Colonic mucosa (tissue), 4 donors: ENCODE measurements around the gene FKTN. TPM values are rescaled to one million over a fixed set of nuclear protein-coding genes. Genes with fewer than 3 reads are reported as not detected.
A peak's percentile ranks its signal among the peaks of the same experiment; 100 is the strongest.
"Not testable (repeated sequence)": the region's sequence is repeated elsewhere in the genome, so short reads cannot be mapped to it uniquely, and the experiment has no call there.

ENCODE experiments used
- DNase-seq: peaks from one replicate; pipeline ENCODE4 v3.0.0-alpha.2; 2020
- H3K27ac ChIP-seq: fragments of 200-600 bp; one replicate; pipeline ENCODE4 v1.8.0; 2021
- H3K27me3 ChIP-seq: fragments of 200-600 bp; one replicate; pipeline ENCODE4 v1.8.0; 2021
- H3K36me3 ChIP-seq: fragments of 200-600 bp; one replicate; pipeline ENCODE4 v1.8.0; 2021
- H3K4me1 ChIP-seq: fragments of 200-600 bp; one replicate; pipeline ENCODE4 v1.8.0; 2021; ENCODE audit warnings: mild to moderate bottlenecking
- H3K4me3 ChIP-seq: fragments of 200-600 bp; one replicate; pipeline ENCODE4 v1.8.0; 2021
- H3K9ac ChIP-seq, 2 donors: one replicate each; pipeline ENCODE4 v1.7.0; 2013; ENCODE audit warnings: control low read depth in 2 of 2, low read depth in 2 of 2, low read length in 2 of 2
- H3K9me3 ChIP-seq: fragments of 200-600 bp; one replicate; pipeline ENCODE4 v1.8.0; 2021
- intact Hi-C: fragments of 100-400 bp; cut with DNase I; formaldehyde crosslinking; loops from one replicate; pipeline ENCODE4 v1.14.1; 2022
- total RNA-seq, 2 donors: library from RNA; stranded (reverse); fragmentation: NEBNext Ultra II Directional in 1 of 2; extraction: Animal tissue kit (Norgen Biotek cat#: 25700) in 1 of 2; gene quantifications; one replicate each; pipeline ENCODE4 v1.2.1, GENCODE V29; 2021
- TF ChIP-seq, protein P1 (sequence below): fragments of 200-600 bp; IDR thresholded peaks from one replicate; pipeline ENCODE4 v1.8.0; 2022; ENCODE audit warnings: antibody characterized with exemption, mild to moderate bottlenecking
- donor health status: healthy.
- donor health status: DM: no; HTN: no; CAD: no.
- donor health status: DM: no; HTN: no; CAD: no.

Gene FKTN
- total RNA-seq, result 10 to 100 TPM; 12.3 to 18.8 TPM

DNA sequence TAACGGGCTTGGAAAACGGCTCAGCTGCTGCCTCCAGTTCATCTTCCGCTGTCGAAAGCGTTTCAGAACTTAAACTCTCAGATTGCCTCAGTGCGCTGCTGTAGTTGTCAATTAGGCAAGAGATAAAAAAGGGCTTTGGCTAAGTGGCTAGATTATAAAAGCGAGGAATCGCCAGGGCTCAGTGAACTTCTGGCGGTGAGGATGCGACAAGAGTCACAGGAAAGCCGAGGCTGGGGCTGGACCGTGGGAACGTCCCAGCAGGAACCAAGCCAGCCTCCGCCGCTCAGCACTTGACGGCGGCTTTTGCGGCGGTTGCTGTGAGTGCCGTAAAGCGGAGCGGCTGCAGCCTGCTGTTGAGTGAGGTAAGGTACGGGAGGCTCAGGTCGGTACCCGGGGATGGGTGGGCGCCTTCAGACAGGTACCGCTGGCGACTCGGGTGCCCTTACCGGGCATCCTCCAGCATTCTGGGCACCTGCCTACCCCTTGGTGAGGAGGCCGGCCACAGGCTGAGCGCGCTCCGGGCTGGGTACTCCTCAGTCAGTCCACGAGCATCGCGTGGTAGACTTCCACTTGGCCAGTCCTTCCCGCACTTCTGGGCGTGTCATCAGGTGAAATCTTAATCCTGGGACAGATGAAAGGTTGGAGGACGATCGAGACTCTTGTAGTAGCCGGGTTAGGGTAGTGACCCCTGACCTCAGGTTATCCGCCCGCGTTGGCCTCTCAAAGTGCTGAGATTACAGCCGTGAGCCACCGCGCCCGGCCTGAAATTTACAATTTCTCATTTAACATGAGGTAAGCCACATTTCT is at the start of gene FKTN:
Gene FKTN (plus strand): TSS at position 328 of the 807 bp plus-strand sequence. CDS start 16,902 bp downstream, outside the sequence.
- peak within 1 kb of the TSS; percentile 22 for H3K27ac ChIP-seq
- peak within 1 kb of the TSS; percentile 75 to 78 for H3K9ac ChIP-seq
- intact Hi-C loops, result no loop called here
- H3K4me3 ChIP-seq, result peak within 1 kb of the TSS; percentile 88
- no peaks in the 10 kb centered on the region for H3K36me3 ChIP-seq
- H3K27me3 ChIP-seq, result no peaks in the 10 kb centered on the region
- TF ChIP-seq, protein P1, sequence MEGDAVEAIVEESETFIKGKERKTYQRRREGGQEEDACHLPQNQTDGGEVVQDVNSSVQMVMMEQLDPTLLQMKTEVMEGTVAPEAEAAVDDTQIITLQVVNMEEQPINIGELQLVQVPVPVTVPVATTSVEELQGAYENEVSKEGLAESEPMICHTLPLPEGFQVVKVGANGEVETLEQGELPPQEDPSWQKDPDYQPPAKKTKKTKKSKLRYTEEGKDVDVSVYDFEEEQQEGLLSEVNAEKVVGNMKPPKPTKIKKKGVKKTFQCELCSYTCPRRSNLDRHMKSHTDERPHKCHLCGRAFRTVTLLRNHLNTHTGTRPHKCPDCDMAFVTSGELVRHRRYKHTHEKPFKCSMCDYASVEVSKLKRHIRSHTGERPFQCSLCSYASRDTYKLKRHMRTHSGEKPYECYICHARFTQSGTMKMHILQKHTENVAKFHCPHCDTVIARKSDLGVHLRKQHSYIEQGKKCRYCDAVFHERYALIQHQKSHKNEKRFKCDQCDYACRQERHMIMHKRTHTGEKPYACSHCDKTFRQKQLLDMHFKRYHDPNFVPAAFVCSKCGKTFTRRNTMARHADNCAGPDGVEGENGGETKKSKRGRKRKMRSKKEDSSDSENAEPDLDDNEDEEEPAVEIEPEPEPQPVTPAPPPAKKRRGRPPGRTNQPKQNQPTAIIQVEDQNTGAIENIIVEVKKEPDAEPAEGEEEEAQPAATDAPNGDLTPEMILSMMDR, result no peak
- no peaks in the 10 kb centered on the region for H3K9me3 ChIP-seq
- peak; percentile 91 for DNase-seq
- no peaks in the 10 kb centered on the region for H3K4me1 ChIP-seq

GRCh38 chr9:105508530-105508929 is 49.4 kb upstream of the FKTN start:
- H3K4me1 ChIP-seq, result no peaks in the 10 kb centered on the region
- H3K27ac ChIP-seq, result no peak overlapping the region
- no peaks in the 10 kb centered on the region for H3K36me3 ChIP-seq
- no peaks in the 10 kb centered on the region for H3K27me3 ChIP-seq
- no peak overlapping the region for H3K9ac ChIP-seq
- TF ChIP-seq, protein P1, result no peak
- intact Hi-C loops, result no loop called here
- H3K9me3 ChIP-seq, result no peaks in the 10 kb centered on the region
- DNase-seq, result no peak
- H3K4me3 ChIP-seq, result no peak overlapping the region

GRCh38 chr9:105510024-105510423 is 47.9 kb upstream of the FKTN start:
- no peak for DNase-seq
- Histone ChIP-seq H3K9me3 (no peaks in the 10 kb centered on the region), H3K4me1 (no peaks in the 10 kb centered on the region), H3K9ac (no peak overlapping the region), H3K27ac (no peak overlapping the region), H3K36me3 (no peaks in the 10 kb centered on the region), H3K27me3 (no peaks in the 10 kb centered on the region), H3K4me3 (no peak overlapping the region)
- intact Hi-C loops, result no loop called here
- TF ChIP-seq, protein P1, result no peak

- TF ChIP-seq, protein P1, result no peak
- no peak overlapping the region for H3K27ac ChIP-seq
- no peaks in the 10 kb centered on the region for H3K36me3 ChIP-seq
- H3K9ac ChIP-seq, result no peak overlapping the region
- intact Hi-C loops, result no loop called here
- no peaks in the 10 kb centered on the region for H3K9me3 ChIP-seq
- H3K4me3 ChIP-seq, result no peak overlapping the region
- H3K4me1 ChIP-seq, result no peaks in the 10 kb centered on the region
- no peak for DNase-seq
- no peaks in the 10 kb centered on the region for H3K27me3 ChIP-seq
Measured at GRCh38 chr9:105511446-105511845, 46.5 kb upstream of the FKTN start.

DNA sequence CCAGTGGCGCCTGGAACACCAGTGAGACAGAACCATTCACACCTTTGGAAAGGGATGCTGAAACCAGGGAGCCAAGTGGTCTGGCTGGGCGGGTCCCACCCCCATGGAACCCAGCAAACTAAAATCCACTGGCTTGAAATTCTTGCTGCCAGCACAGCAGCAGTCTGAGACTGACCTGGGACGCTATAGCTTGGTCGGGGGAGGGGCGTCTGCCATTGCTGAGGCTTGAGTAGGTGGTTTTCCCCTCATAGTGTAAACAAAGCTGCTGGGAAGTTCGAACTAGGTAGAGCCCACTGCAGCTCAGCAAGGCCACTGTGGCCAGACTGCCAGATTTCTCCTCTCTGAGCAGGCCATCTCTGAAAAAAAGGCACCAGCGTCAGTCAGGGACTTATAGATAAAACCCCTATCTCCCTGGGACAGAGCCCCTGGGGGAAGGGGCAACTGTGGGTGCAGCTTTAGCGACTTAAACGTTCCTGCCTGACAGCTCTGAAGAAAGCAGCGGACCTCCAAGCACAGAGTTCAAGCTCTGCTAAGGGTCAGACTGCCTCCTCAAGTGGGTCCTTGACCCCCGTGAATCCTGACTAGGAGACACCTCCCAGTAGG is 42.0 kb upstream of the FKTN start:
- TF ChIP-seq, protein P1, result no peak
- H3K27ac ChIP-seq, result no peak overlapping the region
- no peaks in the 10 kb centered on the region for H3K27me3 ChIP-seq
- intact Hi-C loops, result no loop called here
- no peak overlapping the region for H3K9ac ChIP-seq
- no peaks in the 10 kb centered on the region for H3K36me3 ChIP-seq
- H3K9me3 ChIP-seq, result no peaks in the 10 kb centered on the region
- no peaks in the 10 kb centered on the region for H3K4me1 ChIP-seq
- H3K4me3 ChIP-seq, result no peak overlapping the region
- DNase-seq, result no peak

- H3K27me3 ChIP-seq, H3K9ac ChIP-seq, H3K9me3 ChIP-seq, H3K36me3 ChIP-seq, H3K4me1 ChIP-seq, intact Hi-C loops: not testable (repeated sequence)
- peak; percentile 22 for DNase-seq
- Histone ChIP-seq H3K27ac (peak overlapping the region; percentile 61), H3K4me3 (peak overlapping the region; percentile 24)
Measured at GRCh38 chr9:105519710-105520369, 38.1 kb upstream of the FKTN start.

- H3K27me3 ChIP-seq, H3K36me3 ChIP-seq, intact Hi-C loops, H3K9ac ChIP-seq, H3K9me3 ChIP-seq, H3K4me1 ChIP-seq, H3K27ac ChIP-seq, H3K4me3 ChIP-seq, DNase-seq: not testable (repeated sequence)
Measured at GRCh38 chr9:105520992-105521391, 36.9 kb upstream of the FKTN start.
